HG03045 (cell line): ENCODE results near the gene CNOT6.
"Not testable (repeated sequence)": the region's sequence is repeated elsewhere in the genome, so short reads cannot be mapped to it uniquely, and the experiment has no call there.

Source experiments
- ATAC-seq: cut with Tn5 transposase; IDR thresholded peaks from one replicate; pipeline ENCODE4 v1.9.1; 2021; ENCODE audit warnings: mild to moderate bottlenecking, moderate library complexity; ENCODE audit not compliant: unreplicated experiment

The CNOT6 gene

GRCh38 chr5:180470966-180471582 is 23.1 kb upstream of the CNOT6 start:
- ATAC-seq = peak; percentile 59

- no peak for ATAC-seq
Observed at GRCh38 chr5:180471866-180472265, 22.3 kb upstream of the CNOT6 start.

- ATAC-seq = no peak
Observed at GRCh38 chr5:180472269-180472668, 21.9 kb upstream of the CNOT6 start.

- not testable (repeated sequence) for ATAC-seq
Observed at GRCh38 chr5:180473386-180473785, 20.8 kb upstream of the CNOT6 start.

- no peak for ATAC-seq
Observed at GRCh38 chr5:180474569-180474968, 19.6 kb upstream of the CNOT6 start.

- ATAC-seq = not testable (repeated sequence)
Observed at GRCh38 chr5:180475969-180476524, 18.1 kb upstream of the CNOT6 start.

- no peak for ATAC-seq
Observed at GRCh38 chr5:180484813-180485212, 9.4 kb upstream of the CNOT6 start.

GRCh38 chr5:180486636-180487149 is 7.5 kb upstream of the CNOT6 start:
- no peak for ATAC-seq

- no peak for ATAC-seq
Observed at GRCh38 chr5:180487556-180487955, 6.6 kb upstream of the CNOT6 start.

- ATAC-seq = no peak
Observed at GRCh38 chr5:180491496-180491895, 2.7 kb upstream of the CNOT6 start.

GRCh38 chr5:180492226-180492903 is 1.8 kb upstream of the CNOT6 start:
- no peak for ATAC-seq

- peak; percentile 47 for ATAC-seq
Observed at GRCh38 chr5:180494510-180495181, 467 bp downstream of the CNOT6 start.

- no peak for ATAC-seq
Observed at GRCh38 chr5:180495292-180495691, 1.1 kb downstream of the CNOT6 start.

- no peak for ATAC-seq
Observed at GRCh38 chr5:180495991-180496741, 2.0 kb downstream of the CNOT6 start.

GRCh38 chr5:180496806-180497205 is 2.6 kb downstream of the CNOT6 start:
- not testable (repeated sequence) for ATAC-seq

- ATAC-seq = not testable (repeated sequence)
Observed at GRCh38 chr5:180497865-180498264, 3.7 kb downstream of the CNOT6 start.

- ATAC-seq = no peak
Observed at GRCh38 chr5:180498378-180498777, 4.2 kb downstream of the CNOT6 start.

GRCh38 chr5:180499684-180500083 is 5.5 kb downstream of the CNOT6 start:
- no peak for ATAC-seq

- ATAC-seq = not testable (repeated sequence)
Observed at GRCh38 chr5:180500300-180500699, 6.1 kb downstream of the CNOT6 start.

- no peak for ATAC-seq
Observed at GRCh38 chr5:180507661-180508060, 13.5 kb downstream of the CNOT6 start.

- ATAC-seq = no peak
Observed at GRCh38 chr5:180515294-180515693, 21.1 kb downstream of the CNOT6 start.
